GM18511 (cell line): ENCODE results near the gene PDHX.

Experiments used
- ATAC-seq: cut with Tn5 transposase; IDR thresholded peaks from one replicate; pipeline ENCODE4 v1.9.1; 2021; ENCODE audit warnings: mild to moderate bottlenecking, moderate library complexity; ENCODE audit not compliant: unreplicated experiment

Gene PDHX

GRCh38 chr11:34948696-34949095, 32.3 kb downstream of the PDHX start:
- no peak for ATAC-seq

- no peak for ATAC-seq
Measured at GRCh38 chr11:34953955-34954354, 37.5 kb downstream of the PDHX start.

GRCh38 chr11:34957206-34957605, 40.8 kb downstream of the PDHX start:
- no peak for ATAC-seq

- ATAC-seq = no peak
Measured at GRCh38 chr11:34957606-34958005, 41.2 kb downstream of the PDHX start.

- no peak for ATAC-seq
Measured at GRCh38 chr11:34959770-34960169, 43.4 kb downstream of the PDHX start.

DNA sequence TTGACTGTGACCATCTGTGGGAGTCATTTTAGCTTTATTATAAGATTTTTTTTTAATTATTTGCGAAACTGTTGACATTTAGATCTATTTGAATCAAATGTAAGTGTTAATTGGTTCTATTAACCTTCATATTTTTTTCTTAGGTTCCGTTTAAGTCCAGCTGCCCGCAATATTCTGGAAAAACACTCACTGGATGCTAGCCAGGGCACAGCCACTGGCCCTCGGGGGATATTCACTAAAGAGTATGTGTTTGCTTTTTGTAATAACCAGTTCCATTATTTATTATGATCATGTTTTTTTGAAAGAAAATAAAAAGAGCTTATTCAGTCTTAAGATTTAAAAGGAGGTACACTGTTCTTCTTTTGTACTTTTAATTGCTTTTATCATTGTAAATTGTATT, 43.9 kb downstream of the PDHX start:
- ATAC-seq = no peak

GRCh38 chr11:34962034-34962433, 45.6 kb downstream of the PDHX start:
- ATAC-seq = no peak

GRCh38 chr11:34963351-34963750, 46.9 kb downstream of the PDHX start:
- no peak for ATAC-seq

- no peak for ATAC-seq
Measured at GRCh38 chr11:34964610-34965331, 48.4 kb downstream of the PDHX start.

DNA sequence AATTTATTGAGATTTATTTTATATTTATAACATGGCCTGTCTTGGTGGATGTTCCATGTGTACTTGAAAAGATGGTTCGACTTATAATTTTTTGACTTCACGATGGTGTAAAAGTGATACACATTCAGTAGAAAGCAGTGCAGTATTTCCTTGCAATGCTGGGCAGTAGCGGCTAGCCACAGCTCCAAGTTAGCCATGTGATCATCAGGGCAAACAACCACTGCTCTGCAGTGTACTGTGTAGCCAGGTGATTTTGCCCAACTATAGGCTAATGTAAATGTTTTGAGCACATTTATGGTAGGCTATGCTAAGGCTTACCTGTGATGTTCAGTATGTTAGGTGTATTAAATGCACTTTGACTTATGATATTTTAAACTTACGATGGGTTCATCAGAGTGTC, 52.4 kb downstream of the PDHX start:
- no peak for ATAC-seq

- ATAC-seq = no peak
Measured at GRCh38 chr11:34970033-34970432, 53.6 kb downstream of the PDHX start.

DNA sequence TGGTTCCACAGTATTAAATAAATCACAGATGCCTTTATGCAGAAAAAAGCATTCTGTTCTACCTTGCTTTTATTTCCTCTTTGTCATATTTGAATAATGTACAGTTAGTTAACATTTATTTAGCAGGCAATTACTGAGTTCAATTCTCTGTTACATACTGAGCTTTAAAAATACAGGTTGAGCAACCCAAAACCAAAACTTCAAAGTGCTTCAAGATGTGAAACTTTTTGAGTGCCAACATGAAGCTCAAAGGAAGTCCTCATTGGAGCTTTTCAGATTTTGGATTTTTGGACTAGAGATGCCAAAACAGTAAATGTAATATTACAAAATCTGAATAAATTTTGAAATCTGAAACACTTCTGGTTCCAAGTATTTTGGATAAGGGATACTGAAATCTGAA, 54.1 kb downstream of the PDHX start:
- ATAC-seq = no peak

DNA sequence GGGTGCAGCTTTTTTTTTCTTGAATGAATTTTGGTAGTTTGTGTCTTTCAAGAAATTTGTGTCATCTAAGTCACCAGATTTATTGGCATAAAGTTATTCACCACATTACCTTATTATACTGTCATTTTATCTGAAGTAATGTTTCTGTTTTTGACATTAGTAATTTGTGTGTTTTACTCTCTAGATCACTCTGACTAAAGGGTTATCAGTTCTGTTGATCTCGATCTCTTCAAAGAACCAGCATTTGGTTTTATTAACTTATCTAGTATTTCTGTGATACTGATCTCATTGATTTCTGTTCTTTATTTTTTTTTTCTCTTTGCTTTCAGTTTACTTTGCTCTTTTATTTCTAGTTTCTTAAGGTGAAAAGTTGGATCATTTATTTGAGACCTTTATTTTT, 55.5 kb downstream of the PDHX start:
- no peak for ATAC-seq

- ATAC-seq = no peak
Measured at GRCh38 chr11:34972366-34972765, 55.9 kb downstream of the PDHX start.

GRCh38 chr11:34972892-34973291, 56.5 kb downstream of the PDHX start:
- no peak for ATAC-seq

DNA sequence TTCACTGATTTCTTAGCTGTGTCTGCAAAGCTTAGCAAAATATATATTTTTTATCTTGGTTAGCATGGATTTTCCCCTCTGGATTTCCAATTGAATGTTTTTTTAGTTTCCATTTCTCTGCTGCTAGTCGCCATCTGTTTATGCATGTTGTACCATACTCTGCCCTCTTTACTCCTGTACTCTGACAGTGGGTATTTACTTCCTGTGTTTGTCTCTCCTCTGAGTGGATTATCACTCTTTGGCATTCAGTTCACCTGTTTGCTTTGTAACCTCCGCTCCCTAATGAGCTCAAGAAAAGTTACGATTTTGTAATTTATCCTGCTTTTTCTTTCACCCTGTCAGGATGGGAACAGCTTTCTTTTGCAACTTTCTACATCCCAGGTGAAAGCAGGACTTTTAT, 59.1 kb downstream of the PDHX start:
- no peak for ATAC-seq

- no peak for ATAC-seq
Measured at GRCh38 chr11:34976496-34977088, 60.2 kb downstream of the PDHX start.

GRCh38 chr11:34977089-34977912, 60.9 kb downstream of the PDHX start:
- ATAC-seq = no peak

DNA sequence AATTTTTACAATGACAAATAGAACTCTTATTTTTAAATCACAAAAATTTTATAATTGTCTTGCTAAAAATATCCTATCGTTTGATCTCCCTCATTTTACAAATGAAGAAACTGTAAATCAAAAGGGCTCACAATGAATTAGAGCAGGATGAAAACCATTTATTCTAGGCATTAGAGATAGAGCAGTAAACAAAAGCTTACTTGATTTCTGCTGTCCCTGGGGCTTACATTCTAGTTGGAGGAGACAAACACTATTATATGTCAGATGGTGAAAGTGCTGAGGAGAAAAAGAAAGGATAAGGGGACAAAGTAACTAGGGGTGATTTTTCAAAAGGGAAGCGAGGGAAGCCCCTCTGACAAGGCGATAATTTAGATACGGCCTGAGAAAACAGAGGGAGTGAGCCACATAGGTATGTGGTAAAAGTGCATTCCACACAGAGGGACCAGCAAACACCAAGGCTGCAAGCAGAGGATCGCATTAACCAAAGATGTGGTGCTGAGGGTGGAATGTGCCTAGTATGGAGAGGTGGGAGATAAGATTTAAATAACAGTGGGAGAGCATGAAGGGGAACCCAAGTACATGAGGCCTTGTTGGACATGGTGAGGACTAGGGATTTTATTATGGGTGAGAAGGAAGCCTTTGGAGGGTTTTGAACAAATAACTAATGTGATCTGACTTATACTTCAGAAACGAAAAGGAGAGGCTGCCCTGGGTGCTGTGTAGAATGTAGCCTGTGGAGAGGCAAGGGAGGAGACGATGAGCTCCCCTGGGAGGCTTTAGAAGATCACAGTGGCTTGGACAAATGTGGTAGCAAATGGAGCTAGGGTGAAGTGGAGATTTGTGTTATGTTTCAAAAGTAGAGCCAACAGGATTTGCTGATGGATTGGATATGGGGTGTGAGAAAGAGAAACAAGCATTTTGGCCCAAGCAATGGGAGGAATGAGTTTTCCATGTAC, 62.1 kb downstream of the PDHX start:
- no peak for ATAC-seq

DNA sequence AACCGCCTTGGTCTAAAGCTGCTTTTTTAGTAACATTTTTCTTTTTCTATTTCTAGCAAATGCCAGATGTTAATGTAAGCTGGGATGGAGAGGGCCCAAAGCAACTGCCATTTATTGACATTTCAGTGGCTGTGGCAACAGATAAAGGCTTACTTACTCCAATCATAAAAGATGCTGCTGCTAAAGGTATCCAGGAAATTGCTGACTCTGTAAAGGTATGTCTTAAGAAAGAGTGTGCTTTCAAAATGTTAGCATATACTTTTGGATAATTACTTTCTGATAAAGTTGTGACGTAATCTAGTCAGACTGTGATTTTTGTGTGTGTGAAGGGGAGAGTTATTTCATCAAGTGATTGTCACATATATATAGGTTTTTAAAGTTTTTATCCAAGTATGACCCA, 68.1 kb downstream of the PDHX start:
- no peak for ATAC-seq
